ENCODE measurements around the gene EXOC7.

DNA sequence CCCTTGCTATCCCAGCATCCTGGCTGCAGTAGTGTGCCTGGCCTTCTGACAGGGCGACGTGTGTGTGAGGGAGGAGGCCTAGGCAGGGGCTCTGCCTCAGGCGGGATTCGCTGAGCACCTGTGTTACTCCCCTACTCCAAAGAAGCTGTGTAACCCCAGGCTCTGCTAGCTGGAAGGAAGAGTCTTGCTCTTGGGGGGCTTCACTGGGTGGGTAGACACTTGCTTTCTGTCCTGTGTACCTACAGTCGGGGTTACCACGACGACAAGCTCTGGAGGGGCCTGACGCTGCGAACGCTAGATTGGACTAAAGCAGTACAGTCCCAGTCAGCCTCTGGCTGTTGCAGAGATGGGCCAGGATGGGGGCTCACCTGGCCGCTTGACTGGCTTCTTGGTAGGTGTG lies 9.5 kb downstream of the EXOC7 start:
- TF ChIP-seq, protein P1, sequence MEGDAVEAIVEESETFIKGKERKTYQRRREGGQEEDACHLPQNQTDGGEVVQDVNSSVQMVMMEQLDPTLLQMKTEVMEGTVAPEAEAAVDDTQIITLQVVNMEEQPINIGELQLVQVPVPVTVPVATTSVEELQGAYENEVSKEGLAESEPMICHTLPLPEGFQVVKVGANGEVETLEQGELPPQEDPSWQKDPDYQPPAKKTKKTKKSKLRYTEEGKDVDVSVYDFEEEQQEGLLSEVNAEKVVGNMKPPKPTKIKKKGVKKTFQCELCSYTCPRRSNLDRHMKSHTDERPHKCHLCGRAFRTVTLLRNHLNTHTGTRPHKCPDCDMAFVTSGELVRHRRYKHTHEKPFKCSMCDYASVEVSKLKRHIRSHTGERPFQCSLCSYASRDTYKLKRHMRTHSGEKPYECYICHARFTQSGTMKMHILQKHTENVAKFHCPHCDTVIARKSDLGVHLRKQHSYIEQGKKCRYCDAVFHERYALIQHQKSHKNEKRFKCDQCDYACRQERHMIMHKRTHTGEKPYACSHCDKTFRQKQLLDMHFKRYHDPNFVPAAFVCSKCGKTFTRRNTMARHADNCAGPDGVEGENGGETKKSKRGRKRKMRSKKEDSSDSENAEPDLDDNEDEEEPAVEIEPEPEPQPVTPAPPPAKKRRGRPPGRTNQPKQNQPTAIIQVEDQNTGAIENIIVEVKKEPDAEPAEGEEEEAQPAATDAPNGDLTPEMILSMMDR (IDR thresholded peaks at IDR 0.05) = no peak
- no peak for TF ChIP-seq POLR2A (IDR thresholded peaks at IDR 0.05)
- no peak for TF ChIP-seq POLR2AphosphoS5 (IDR thresholded peaks at IDR 0.05; ENCODE audit: insufficient read depth in 1 of 2, low read depth in 1 of 2)

All from vagina (tissue), 2 donors.